ENCODE results near the gene CCNE1. TPM values are rescaled to one million over a fixed set of nuclear protein-coding genes. Genes with fewer than 3 reads are reported as not detected.

CCNE1 gene
- total RNA-seq, 1 donor from 2014 or later, result 13.5 TPM

DNA sequence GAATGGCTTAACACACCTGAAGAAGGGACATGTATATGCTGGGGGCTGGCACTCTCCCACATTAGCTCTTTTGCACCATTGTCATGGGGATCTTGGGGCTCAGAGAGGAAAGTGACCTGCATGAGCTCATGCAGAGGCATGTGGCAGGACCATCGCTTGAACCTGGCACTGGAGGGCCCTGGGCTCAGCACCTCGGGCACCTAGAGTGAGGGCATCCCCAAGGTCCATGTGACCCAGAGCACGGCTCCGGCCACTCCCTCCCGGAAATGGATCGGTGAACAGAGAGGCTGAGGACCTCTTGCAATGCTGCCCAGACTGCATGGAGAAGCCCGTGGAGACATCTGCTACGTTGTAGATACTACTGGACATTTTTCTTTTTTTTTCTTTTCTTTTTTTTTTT lies 38.6 kb upstream of the CCNE1 start:
- Mint-ChIP-seq H3K36me3 (no peaks in the 10 kb centered on the region), H3K4me3 (no peak overlapping the region), H3K9me3 (no peaks in the 10 kb centered on the region), H3K27me3 (peaks cover 4% of the 10 kb centered on the region), H3K27ac (no peak overlapping the region), H3K4me1 (ENCODE audit: unreplicated experiment) (peaks cover 15% of the 10 kb centered on the region)
- TF ChIP-seq, protein P1, sequence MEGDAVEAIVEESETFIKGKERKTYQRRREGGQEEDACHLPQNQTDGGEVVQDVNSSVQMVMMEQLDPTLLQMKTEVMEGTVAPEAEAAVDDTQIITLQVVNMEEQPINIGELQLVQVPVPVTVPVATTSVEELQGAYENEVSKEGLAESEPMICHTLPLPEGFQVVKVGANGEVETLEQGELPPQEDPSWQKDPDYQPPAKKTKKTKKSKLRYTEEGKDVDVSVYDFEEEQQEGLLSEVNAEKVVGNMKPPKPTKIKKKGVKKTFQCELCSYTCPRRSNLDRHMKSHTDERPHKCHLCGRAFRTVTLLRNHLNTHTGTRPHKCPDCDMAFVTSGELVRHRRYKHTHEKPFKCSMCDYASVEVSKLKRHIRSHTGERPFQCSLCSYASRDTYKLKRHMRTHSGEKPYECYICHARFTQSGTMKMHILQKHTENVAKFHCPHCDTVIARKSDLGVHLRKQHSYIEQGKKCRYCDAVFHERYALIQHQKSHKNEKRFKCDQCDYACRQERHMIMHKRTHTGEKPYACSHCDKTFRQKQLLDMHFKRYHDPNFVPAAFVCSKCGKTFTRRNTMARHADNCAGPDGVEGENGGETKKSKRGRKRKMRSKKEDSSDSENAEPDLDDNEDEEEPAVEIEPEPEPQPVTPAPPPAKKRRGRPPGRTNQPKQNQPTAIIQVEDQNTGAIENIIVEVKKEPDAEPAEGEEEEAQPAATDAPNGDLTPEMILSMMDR (conservative IDR thresholded peaks at IDR 0.05), result no peak
- no peak for DNase-seq (ENCODE audit: extremely low spot score, unreplicated experiment)

DNA sequence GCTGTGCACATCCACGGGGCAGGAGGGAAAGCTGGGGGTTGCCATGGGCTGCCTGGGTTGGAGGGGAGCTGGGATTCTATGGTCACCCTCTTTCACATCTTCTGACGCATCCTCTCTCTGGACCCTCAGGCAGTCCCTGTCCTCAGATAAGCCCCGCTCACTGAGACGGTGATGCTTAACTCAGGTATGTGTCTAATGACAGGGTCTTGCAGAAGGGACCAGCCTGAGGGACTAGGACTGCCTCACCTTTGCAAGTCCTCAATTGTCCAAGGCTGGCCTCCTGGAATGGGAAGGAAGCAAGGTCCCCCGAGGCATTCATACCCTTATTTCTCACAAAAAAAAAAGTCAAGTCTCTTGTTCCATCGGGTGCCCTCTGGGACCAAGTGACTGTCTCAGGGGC lies 37.7 kb upstream of the CCNE1 start:
- TF ChIP-seq, protein P1 (conservative IDR thresholded peaks at IDR 0.05), result no peak
- DNase-seq (ENCODE audit: extremely low spot score, unreplicated experiment), result no peak
- peaks cover 4% of the 10 kb centered on the region for H3K27me3 Mint-ChIP-seq
- peaks cover 15% of the 10 kb centered on the region for H3K4me1 Mint-ChIP-seq (ENCODE audit: unreplicated experiment)
- H3K4me3 Mint-ChIP-seq, result no peak overlapping the region
- no peaks in the 10 kb centered on the region for H3K36me3 Mint-ChIP-seq
- H3K27ac Mint-ChIP-seq, result no peak overlapping the region
- H3K9me3 Mint-ChIP-seq, result no peaks in the 10 kb centered on the region

DNA sequence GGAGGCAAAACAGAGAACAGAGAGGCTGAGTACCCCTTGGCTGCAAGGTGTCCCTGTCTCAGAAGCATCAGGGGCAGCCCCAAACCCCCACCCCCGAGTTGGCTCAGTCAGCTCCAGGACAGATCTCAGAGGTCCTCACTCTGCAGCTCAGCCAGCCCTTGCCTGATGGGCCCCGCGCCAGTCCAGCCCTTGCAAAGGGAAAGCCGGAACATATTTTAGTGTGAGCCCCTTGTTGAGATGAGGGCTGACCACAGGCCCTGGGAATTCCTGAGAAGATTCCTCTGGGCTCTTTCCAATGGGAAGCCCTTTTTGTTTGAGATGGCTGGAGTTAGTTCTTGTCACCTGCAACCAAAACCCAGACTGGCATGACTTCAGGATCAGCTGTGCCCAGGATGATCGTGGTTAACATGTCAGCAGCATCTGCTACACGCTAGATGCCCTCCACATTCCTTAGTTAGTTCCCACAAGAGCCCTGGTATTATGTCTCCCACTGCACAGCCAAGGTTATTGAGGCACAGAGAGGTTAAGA lies 33.9 kb upstream of the CCNE1 start:
- H3K4me3 Mint-ChIP-seq, result no peak overlapping the region
- TF ChIP-seq, protein P1 (conservative IDR thresholded peaks at IDR 0.05), result no peak
- H3K4me1 Mint-ChIP-seq (ENCODE audit: unreplicated experiment), result peaks cover 10% of the 10 kb centered on the region

DNA sequence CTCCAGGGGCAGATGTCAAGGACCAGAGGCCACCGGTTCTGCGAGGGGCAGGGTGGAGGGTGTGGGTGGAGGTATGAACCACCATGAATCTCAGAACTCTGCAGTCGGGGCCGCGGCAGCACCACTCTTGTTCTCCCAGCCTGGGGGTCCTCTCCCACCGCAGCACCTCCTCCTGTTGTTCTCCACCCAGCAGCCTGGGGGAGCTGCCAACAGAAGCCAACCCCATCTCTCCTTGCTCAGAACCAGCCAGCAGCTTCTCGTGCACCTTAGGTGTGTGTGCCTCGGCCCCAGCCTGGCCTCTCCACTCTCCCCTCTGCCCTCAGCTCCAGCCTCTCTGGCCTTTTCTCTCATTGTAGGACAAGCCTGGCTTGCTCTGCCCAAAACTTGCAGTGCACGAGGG lies 31.9 kb upstream of the CCNE1 start:
- no peaks in the 10 kb centered on the region for H3K36me3 Mint-ChIP-seq
- no peak overlapping the region for H3K4me3 Mint-ChIP-seq
- peaks cover 9% of the 10 kb centered on the region for H3K4me1 Mint-ChIP-seq (ENCODE audit: unreplicated experiment)
- H3K27ac Mint-ChIP-seq, result no peak overlapping the region
- H3K27me3 Mint-ChIP-seq, result no peaks in the 10 kb centered on the region
- TF ChIP-seq, protein P1 (conservative IDR thresholded peaks at IDR 0.05), result no peak
- DNase-seq (ENCODE audit: extremely low spot score, unreplicated experiment), result no peak
- no peaks in the 10 kb centered on the region for H3K9me3 Mint-ChIP-seq

More for the DNA sequence above, 33.9 kb upstream of the CCNE1 start:
- no peak for DNase-seq (ENCODE audit: extremely low spot score, unreplicated experiment)
- H3K27ac Mint-ChIP-seq, result no peak overlapping the region
- H3K9me3 Mint-ChIP-seq, result no peaks in the 10 kb centered on the region
- no peaks in the 10 kb centered on the region for H3K36me3 Mint-ChIP-seq
- H3K27me3 Mint-ChIP-seq, result no peaks in the 10 kb centered on the region

DNA sequence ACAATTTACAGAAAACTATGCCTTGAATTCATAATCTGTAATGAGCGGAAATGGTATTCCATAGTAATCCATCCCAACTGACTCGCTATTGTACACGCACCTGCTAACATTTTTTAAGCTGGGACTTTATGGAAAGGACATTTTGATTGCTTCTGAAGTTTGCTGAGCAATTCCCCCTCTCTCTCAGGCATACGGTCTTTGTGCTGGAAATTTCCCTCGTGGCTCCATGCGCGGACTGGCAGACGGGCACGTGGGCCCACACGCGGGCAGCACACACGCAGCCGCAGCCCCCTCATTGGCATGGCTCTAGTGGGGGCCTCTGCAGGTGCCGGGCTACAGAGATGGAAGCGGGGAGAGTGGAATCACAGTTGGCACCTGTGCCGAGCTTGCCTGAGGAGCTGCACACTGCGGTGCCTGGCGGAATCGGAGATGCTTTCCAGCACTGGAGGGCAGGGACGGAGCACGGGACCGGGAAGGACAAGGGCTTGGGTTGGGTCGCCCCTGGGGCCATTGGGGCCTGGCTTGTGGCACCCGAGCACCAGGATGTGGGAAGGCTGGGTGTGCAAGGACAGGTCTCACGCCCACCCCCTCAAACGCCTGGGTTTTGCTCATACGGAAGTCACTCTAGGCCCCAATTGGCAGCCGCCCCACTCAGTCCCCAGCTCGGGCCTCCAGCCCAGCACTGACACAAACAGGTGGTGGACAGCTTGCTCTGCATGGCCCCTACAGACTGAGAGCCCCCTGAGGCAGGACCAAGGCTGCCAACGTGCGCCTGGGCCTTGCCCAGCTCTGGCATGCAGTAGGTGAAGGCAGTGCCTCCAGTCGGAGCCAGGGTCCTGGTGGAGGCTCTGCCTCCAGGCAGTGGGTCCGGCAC lies 30.2 kb upstream of the CCNE1 start:
- no peaks in the 10 kb centered on the region for H3K36me3 Mint-ChIP-seq
- H3K9me3 Mint-ChIP-seq, result no peaks in the 10 kb centered on the region
- no peaks in the 10 kb centered on the region for H3K27me3 Mint-ChIP-seq
- no peak overlapping the region for H3K27ac Mint-ChIP-seq
- TF ChIP-seq, protein P1 (conservative IDR thresholded peaks at IDR 0.05), result no peak
- no peaks in the 10 kb centered on the region for H3K4me1 Mint-ChIP-seq (ENCODE audit: unreplicated experiment)
- no peak for DNase-seq (ENCODE audit: extremely low spot score, unreplicated experiment)
- H3K4me3 Mint-ChIP-seq, result no peak overlapping the region

Measured in type B pancreatic cell (in vitro differentiated cells).